Mucosa of rectum (tissue), 2 donors: Measurements from ENCODE around the gene RCAN3.
A peak's percentile ranks its signal among the peaks of the same experiment; 100 is the strongest.
"Not testable (repeated sequence)": the region's sequence is repeated elsewhere in the genome, so short reads cannot be mapped to it uniquely, and the experiment has no call there.

Experiments
- H3K27ac ChIP-seq, 2 donors: one replicate each; pipeline ENCODE4 v1.7.0; 2013; ENCODE audit warnings: inconsistent platforms in 2 of 2, low read depth in 2 of 2, low read length in 2 of 2
- H3K27me3 ChIP-seq, 2 donors: one replicate each; pipeline ENCODE4 v1.7.0; 2013; ENCODE audit warnings: low read length in 2 of 2; ENCODE audit not compliant: control insufficient read depth in 2 of 2, insufficient read depth in 2 of 2
- H3K36me3 ChIP-seq, 2 donors: one replicate each; pipeline ENCODE4 v1.7.0; 2013; ENCODE audit warnings: low read length in 2 of 2; ENCODE audit not compliant: control insufficient read depth in 2 of 2, insufficient read depth in 2 of 2
- H3K4me1 ChIP-seq, 2 donors: one replicate each; pipeline ENCODE4 v1.7.0; 2013; ENCODE audit warnings: low read length in 2 of 2, mild to moderate bottlenecking in 1 of 2; ENCODE audit not compliant: control insufficient read depth in 2 of 2, insufficient read depth in 2 of 2
- H3K4me3 ChIP-seq, 2 donors: one replicate each; pipeline ENCODE4 v1.7.0; 2013; ENCODE audit warnings: low read length in 2 of 2
- H3K9ac ChIP-seq, 2 donors: one replicate each; pipeline ENCODE4 v1.7.0; 2013; ENCODE audit warnings: low read length in 2 of 2, low read depth in 1 of 2, mild to moderate bottlenecking in 1 of 2
- H3K9me3 ChIP-seq, 2 donors: one replicate each; pipeline ENCODE4 v1.7.0; 2013; ENCODE audit warnings: low read length in 2 of 2; ENCODE audit not compliant: control insufficient read depth in 2 of 2
- donor health status: healthy.
- donor health status: Normal muscosa, but diverticular disease.

The RCAN3 gene

GRCh38 chr1:24528744-24529143 lies 26.1 kb downstream of the RCAN3 start:
- Histone ChIP-seq H3K9me3 (no peaks in the 10 kb centered on the region), H3K27ac (no peak overlapping the region), H3K36me3 (peaks cover 2% of the 10 kb centered on the region in 2 donors), H3K27me3 (no peaks in the 10 kb centered on the region), H3K4me1 (no peaks in the 10 kb centered on the region), H3K9ac (no peak overlapping the region), H3K4me3 (no peak overlapping the region)

- not testable (repeated sequence) for H3K36me3 ChIP-seq, H3K9ac ChIP-seq, H3K4me1 ChIP-seq, H3K9me3 ChIP-seq, H3K27ac ChIP-seq, H3K27me3 ChIP-seq, H3K4me3 ChIP-seq
These were observed 26.7 kb downstream of the RCAN3 start for GRCh38 chr1:24529292-24529691.

GRCh38 chr1:24535021-24535424 lies 32.4 kb downstream of the RCAN3 start:
- Histone ChIP-seq H3K9ac (peak overlapping the region; percentile 28 to 54), H3K9me3 (no peaks in the 10 kb centered on the region), H3K4me1 (peaks cover 12 to 16% of the 10 kb centered on the region in 2 donors), H3K36me3 (peaks cover 2% of the 10 kb centered on the region in 2 donors), H3K4me3 (peak overlapping the region; percentile 27 to 49), H3K27me3 (no peaks in the 10 kb centered on the region), H3K27ac (peak overlapping the region; percentile 69 to 81)

GRCh38 chr1:24535778-24536177 lies 33.1 kb downstream of the RCAN3 start:
- Histone ChIP-seq H3K4me1 (peaks cover 12 to 23% of the 10 kb centered on the region in 2 donors), H3K27me3 (no peaks in the 10 kb centered on the region), H3K4me3 (no peak overlapping the region), H3K9ac (peak overlapping the region in 1 of 2 donors; percentile 28), H3K27ac (peak overlapping the region; percentile 66 to 75), H3K9me3 (no peaks in the 10 kb centered on the region), H3K36me3 (peaks cover 2% of the 10 kb centered on the region in 2 donors)

- Histone ChIP-seq H3K36me3 (peaks cover 2% of the 10 kb centered on the region in 2 donors), H3K9me3 (no peaks in the 10 kb centered on the region), H3K4me1 (peaks cover 15 to 29% of the 10 kb centered on the region in 2 donors), H3K27ac (peak overlapping the region; percentile 66 to 75), H3K9ac (peak overlapping the region in 1 of 2 donors; percentile 56), H3K4me3 (peak overlapping the region in 1 of 2 donors; percentile 17), H3K27me3 (no peaks in the 10 kb centered on the region)
These were observed 33.8 kb downstream of the RCAN3 start for GRCh38 chr1:24536391-24536840.

- Histone ChIP-seq H3K36me3 (no peaks in the 10 kb centered on the region), H3K4me1 (peaks cover 20 to 34% of the 10 kb centered on the region in 2 donors), H3K9me3 (no peaks in the 10 kb centered on the region), H3K27ac (peak overlapping the region; percentile 84 to 89), H3K9ac (no peak overlapping the region), H3K4me3 (peak overlapping the region in 1 of 2 donors; percentile 32), H3K27me3 (no peaks in the 10 kb centered on the region)
These were observed 37.6 kb downstream of the RCAN3 start for GRCh38 chr1:24540051-24540905.

- Histone ChIP-seq H3K27ac (peak overlapping the region; percentile 84 to 89), H3K27me3 (no peaks in the 10 kb centered on the region), H3K4me1 (peaks cover 16 to 29% of the 10 kb centered on the region in 2 donors), H3K4me3 (peak overlapping the region; percentile 27 to 52), H3K9me3 (no peaks in the 10 kb centered on the region), H3K36me3 (no peaks in the 10 kb centered on the region), H3K9ac (peak overlapping the region; percentile 36 to 43)
These were observed 38.5 kb downstream of the RCAN3 start for GRCh38 chr1:24540906-24541710.

- no peaks in the 10 kb centered on the region for H3K27me3 ChIP-seq
- H3K36me3 ChIP-seq: no peaks in the 10 kb centered on the region
- H3K9ac ChIP-seq: peak overlapping the region in 1 of 2 donors; percentile 43
- no peaks in the 10 kb centered on the region for H3K9me3 ChIP-seq
- peak overlapping the region; percentile 27 to 52 for H3K4me3 ChIP-seq
- H3K4me1 ChIP-seq: peaks cover 10 to 22% of the 10 kb centered on the region in 2 donors
- H3K27ac ChIP-seq: peak overlapping the region; percentile 84 to 89
These were observed 39.2 kb downstream of the RCAN3 start for GRCh38 chr1:24541711-24542346.

GRCh38 chr1:24544239-24544638 lies 41.6 kb downstream of the RCAN3 start:
- Histone ChIP-seq H3K27me3 (no peaks in the 10 kb centered on the region), H3K36me3 (no peaks in the 10 kb centered on the region), H3K4me3 (no peak overlapping the region), H3K4me1 (peaks cover 10 to 20% of the 10 kb centered on the region in 2 donors), H3K9me3 (no peaks in the 10 kb centered on the region), H3K27ac (no peak overlapping the region), H3K9ac (no peak overlapping the region)
